Mesenchymal stem cell (in vitro differentiated cells and primary cell): ENCODE results near the gene WDR91. TPM values are rescaled to one million over a fixed set of nuclear protein-coding genes. Genes with fewer than 3 reads are reported as not detected.

ENCODE experiments used
- small RNA-seq: library from polyadenylated mRNA; stranded (forward); fragments of <200 nt; extraction: miRNeasy Mini kit (QIAGEN cat#:217004); gene quantifications from one replicate; pipeline ENCODE3, GENCODE V24; 2013; ENCODE audit warnings: low read depth

WDR91 gene

Small RNA genes within 50 kb of the gene (small RNA-seq; reads per million reads assigned to genes)
- not detected for gene MIR6509
